HG03571 (cell line): Measurements from ENCODE around the gene TRIAP1.

Source experiments
- ATAC-seq: cut with Tn5 transposase; IDR thresholded peaks from one replicate; pipeline ENCODE4 v1.9.1; 2021; ENCODE audit not compliant: unreplicated experiment

Gene TRIAP1

DNA sequence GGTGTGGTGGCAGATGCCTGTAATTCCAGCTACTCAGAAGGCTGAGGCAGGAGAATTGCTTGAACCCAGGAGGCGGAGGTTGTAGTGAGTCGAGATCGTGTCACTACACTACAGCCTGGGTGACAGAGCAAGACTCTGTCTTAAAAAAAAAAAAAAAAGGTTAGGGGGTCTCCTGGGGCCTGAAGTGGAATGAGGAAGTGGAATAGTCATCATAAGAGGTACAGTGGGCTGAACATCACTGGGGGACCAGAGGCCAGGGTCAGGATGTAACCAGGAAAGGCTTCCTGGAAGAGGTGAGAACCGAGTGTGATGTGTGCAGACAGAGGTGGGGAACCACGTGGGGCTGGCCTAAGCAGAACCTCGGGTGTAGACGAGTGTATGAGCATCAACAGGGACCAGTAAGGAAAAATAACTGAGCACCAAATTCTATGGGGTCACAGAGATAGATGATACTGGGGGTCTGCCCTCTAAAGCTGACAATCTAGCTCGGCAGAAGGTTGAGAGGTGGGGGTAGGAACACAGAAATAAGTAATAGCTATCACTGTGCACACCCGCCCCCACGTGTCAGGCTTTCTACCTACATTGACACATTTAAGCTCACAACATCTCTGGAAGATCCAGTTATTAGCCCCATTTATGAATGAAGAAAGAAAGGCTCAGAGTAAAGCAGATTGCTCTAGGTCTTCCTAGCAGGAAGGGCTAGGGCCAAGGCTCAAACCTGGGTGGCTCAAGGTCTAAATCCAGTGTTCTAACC is 13.2 kb downstream of the TRIAP1 start:
- no peak for ATAC-seq

DNA sequence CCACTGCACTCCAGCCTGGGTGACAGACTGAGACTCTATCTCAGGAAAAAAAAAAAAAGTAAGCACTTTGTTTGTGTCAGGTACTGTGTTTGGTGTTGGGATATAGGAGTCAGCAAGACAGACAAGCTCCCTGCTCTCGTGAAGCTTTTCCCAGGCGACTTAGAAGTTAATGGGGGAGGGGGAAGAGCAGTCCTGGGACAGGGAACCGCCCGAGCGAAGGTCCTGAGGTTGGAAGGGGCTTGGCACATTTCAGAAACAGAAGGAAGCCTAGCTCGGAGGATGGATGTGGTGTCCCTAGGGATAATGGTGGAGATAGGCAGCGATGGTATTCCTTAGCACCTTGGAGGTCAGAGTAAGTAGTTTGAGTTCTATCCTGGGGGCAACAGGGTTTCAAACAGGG is 16.8 kb downstream of the TRIAP1 start:
- no peak for ATAC-seq

DNA sequence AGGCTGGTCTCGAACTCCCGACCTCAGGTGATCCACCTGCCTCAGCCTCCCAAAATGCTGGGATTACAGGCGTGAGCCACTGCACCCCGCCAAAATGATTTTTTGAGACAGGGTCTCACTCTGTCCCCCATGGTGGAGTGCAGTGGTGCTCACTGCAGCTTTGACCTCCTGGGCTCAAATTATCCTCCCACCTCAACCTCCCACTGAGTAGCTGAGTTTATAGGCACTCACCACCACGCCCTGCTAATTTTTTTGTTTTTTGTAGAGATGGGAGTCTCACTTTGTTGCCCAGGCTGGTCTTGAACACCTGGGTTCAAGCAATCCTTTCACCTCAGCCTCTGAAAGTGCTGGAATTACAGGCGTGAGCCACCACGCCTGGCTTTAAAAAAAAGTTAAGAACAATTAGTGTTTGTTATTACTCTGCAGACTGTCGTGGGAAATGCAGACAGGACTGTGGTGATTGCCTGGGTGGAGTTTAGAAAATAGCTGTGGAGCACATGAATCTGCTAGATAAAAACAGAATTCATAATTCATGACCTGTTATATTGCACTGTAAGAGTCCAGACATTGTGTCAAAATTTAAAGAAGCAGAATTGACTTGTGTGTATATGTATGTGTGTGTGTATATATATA is 17.5 kb downstream of the TRIAP1 start:
- ATAC-seq: no peak

DNA sequence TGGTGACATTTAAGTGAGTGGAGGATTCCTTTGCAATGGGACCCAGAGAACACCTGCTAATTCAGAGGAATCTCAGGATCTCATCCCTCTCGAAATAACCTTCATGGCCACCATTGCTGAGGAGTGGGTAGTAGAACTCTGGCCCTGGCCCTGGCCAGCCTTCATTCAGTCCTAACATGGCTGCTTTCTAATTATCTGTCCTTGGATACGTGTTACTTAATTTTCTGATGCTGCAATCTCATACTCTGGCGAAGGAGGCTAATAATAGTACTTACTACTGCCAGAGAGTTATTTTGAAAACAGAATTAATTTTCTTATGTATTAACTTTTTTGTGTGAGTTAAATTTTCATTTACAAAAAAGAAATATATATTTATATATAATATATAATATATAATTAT is 20.4 kb downstream of the TRIAP1 start:
- ATAC-seq: no peak

DNA sequence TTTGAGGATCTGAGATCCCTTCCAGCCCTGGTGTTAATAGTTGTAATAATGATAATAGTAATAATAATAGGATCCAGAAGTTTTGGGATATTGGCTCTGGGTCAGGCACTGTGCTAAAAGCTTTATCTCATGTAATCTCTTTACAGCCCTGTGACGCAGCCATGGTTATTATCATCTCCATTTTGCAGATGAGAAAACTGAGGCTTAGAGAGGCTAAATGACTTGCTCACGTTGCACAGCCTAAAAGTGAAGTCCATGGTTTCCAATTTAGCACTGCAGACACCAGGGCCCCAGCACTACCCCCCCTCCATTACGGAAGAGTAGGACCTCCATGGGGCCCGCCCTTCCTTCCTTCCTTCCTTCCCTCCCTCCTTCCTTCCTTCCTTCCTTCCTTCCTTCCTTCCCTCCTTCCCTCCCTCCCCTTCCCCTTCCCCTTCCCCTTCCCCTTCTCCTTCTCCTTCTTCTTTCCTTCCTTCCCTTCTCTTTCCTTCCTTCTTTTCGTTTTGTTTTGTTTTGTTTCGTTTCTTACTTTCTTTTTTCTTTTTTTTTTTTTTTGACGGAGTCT is 23.2 kb downstream of the TRIAP1 start:
- no peak for ATAC-seq

DNA sequence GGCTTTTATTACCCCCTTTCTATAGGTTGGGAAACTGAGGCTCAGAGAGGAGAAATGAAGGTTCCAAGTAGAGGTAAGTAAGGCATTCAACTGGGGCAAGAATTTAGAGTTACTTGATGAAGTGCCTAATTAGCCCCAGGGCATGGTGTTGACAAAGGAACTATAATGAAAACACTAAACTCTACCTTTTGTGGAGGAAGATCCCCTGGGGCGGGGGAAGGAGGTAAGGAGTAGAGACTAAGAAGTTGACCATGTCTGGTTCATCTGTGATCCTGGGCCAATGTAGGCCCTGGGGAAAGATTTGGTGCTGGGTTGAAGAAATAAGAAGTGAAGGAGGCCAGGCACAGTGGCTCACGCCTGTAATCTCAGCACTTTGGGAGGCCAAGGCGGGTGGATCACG is 24.5 kb downstream of the TRIAP1 start:
- no peak for ATAC-seq

DNA sequence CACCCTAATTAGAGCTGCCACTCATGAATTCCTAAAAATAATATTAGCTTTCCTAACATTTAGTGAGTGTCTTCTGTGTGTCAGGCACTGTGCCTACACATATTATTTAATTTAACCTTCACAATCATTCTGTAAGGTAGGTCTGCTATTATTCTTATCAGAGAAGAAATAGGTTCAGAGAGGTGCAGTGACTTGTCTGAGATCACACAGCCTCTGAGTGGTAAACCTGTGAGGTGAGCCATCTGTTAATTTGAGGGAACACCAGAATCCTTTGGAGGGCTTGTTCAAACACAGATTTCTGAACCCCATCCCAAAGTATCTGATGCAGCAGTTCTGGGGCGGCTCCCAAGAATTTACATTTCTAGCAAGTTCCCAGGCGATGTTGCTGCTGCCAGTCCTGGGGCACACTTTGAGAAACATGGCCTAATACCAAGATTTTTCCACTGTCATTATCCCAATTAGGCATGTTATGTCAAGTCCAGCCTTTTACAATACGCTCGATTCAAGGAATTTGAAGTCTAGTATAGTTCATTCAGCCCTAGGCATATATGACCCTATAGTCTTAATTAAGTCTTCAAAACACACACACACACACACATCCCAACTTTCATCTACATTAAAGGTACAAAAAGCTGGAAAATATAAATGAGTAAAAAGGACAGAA is 28.1 kb downstream of the TRIAP1 start:
- ATAC-seq: no peak

DNA sequence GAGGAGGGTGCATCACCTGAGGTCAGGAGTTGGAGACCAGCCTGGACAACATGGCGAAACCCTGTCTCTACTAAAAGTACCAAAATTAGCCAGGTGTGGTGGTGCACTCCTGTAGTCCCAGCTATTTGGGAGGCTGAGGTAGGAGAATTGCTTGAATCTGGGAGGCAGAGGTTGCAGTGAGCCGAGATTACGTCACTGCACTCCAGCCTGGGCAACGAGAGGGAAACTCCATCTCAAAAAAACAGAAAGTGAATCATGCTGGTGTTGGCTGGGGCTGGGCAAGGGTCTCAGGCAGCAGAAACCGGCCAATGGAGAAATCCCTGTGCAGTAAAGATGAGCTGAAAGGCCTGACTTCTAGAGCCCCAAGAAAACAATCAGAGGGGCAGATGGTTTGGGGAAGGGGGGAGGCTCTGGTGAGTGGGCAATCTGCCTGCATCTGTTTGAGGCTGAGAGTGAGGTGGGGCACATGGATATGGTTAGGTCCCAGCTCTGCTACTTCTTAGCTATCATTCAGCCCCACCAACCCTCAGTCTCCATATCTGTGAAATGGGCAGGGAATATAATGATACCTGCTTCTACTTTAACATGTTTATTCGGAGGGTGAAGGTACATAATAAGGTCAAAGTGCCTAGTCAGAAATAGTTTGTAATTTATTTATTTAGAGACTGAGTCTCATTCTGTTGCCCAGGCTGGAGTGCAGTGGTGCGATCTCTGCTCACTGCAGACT is 29.5 kb downstream of the TRIAP1 start:
- ATAC-seq: no peak

DNA sequence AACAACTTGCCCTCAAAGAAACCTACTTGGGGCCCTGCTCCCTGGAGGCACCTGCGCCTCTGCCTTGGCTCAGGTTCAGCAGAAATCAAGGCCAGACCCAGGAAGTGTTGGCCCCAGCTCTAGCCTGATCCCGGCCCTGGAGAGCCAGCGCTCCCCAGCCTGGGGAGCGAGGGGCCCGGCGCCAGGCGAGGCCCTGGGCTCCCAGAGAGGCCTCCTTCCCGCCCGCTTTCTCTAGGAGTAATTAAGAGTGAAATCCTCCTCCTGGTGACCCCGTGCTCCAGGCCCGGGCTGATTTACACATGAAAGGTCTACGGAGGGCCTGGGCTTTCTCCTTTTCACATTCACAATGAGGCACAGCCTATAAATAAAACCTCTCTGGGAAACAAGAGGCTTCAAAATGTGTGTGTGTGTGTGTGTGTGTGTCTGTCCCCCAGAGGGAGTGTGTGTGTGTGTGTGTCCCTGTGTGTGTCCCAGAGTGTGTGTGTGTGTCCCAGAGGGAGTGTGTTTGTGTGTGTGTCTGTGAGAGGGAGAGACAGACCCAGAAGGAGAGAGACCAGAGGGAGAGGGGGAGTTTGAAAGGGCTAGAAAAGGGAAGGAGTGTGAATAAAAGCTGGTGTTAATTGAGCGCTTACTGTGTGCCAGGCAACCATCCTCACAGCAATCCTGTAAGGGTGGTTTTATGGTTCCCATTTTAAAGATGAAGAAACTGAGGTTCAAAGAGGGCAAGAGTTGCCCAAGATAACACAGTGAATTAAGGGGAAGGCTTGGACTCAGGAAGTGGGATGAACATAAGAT is 32.1 kb downstream of the TRIAP1 start:
- ATAC-seq: no peak

DNA sequence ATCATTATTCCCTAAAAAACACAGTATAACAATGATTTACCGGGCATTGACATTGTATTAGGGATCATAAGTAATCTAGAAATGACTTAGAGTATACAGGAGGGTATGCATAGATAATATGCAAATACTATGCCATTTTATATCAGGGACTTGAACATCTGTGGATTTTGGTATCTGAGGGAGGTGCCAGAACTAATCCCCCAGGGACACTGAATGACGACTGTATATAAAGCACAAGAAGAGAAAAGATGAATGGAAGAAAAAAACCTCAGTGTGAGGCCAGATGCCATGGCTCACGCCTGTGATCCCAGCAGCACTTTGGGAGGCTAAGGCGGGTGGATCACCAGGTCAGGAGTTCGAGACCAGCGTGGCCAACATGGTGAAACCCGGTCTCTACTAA is 33.8 kb downstream of the TRIAP1 start:
- ATAC-seq: no peak

DNA sequence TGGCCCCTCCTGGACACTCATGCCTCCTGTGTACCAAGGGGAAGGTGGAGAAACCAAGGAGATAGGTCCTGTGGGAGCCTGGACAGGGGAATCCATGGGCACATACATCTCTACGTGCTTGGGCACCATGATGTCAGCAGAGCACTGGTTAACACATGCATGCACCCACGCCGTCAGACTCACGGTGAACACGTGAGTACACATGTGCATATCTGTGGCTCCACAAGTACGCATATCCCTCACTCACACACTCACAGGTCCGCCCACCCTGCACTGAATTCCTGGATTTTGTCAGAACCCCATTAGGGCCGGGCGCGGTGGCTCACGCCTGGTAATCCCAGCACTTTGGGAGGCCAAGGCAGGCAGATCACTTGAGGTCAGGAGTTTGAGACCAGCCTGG is 37.4 kb downstream of the TRIAP1 start:
- ATAC-seq: no peak

DNA sequence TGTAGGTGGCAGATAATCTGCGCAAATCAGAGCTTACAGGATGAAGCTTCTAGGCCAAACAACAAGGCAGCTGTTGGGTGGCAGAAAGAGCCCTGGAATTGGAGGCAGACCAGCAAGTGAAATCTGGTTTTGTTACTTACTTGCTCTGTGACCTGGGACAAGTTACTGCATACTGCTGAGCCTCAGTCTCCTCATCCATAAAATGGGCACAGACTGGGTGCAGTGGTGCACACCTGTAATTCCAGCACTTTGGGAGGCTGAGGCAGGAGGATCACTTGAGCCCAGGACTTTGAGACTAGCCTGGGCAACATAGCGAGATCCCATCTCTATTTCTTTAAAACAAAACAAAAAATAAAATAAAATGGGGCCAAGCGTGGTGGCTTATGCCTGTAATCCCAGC is 39.6 kb downstream of the TRIAP1 start:
- no peak for ATAC-seq

DNA sequence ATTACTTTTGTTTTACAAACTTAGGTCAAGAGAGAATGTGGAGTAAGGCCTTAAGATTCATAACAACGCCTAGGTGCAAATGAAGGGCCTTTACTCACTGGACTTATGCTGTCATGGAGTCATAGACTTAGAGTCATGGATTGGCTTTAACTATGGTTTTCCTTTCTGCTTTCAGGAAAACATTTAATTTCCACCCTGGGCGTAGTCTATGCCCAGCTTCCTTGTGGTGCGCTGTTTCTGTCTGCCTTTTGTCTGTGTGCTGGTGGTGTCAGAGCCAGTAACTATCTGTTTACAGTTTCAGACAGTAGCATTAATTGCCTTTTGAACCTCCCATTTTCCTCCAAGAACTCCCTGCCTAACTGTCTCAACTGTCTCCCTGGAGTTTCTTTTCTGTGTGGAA is 40.1 kb downstream of the TRIAP1 start:
- ATAC-seq: no peak

DNA sequence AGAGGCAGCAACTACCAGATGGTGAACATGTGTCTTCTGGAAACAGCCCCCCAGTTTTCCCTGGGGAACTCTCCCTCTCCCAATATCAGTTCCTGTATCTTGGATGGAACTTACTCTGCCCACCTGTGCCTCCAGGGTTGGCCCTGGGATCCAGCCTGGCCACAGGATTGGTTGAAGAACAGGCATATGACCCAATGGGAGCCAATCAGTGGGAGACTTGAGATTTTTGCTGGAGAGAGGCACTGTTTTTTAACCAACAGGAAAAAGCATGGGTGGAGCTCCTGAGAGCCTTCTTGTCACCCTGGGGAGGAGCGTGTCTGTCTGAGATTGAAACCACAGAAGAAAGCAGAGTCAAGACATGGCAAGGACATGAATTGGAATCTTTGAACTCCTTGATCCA is 41.9 kb downstream of the TRIAP1 start:
- no peak for ATAC-seq

DNA sequence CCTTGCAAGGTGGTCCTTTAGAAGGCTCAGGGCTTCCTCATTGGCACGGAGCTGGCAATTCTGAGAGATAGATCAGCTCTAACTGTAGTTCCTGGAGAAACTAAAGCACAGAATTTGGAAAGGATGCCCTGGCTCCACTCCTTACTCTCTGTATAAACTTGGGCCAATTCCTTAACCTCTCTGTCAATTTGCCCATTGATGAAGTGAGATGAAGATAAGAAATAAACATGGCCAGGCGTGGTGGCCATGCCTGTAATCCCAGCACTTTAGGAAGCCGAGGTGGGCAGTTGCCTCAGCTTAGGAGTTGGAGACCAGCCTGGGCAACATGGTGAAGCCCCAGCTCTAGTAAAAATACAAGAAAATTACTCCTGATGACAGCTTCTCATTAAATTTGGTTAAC is 42.3 kb downstream of the TRIAP1 start:
- ATAC-seq: no peak

DNA sequence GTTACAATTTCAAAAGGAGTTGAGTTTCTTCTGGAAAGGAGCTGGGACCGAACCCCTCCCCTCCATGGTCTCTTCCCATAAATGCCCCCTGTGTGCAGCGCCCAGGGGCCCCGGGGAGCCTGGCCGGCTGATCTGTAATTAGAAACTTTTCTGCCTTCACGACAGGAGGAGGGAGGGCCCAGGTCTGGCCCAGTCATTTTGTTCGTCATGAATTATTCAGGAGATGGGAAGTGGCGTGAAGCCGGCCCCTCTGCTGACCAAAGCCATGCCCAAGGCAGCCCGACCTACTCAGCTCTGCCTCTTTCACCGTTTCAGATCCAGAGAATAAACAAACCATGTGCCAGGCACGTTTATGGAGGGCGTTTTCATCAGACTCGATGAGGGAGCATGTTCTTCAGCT is 44.0 kb downstream of the TRIAP1 start:
- ATAC-seq: no peak

DNA sequence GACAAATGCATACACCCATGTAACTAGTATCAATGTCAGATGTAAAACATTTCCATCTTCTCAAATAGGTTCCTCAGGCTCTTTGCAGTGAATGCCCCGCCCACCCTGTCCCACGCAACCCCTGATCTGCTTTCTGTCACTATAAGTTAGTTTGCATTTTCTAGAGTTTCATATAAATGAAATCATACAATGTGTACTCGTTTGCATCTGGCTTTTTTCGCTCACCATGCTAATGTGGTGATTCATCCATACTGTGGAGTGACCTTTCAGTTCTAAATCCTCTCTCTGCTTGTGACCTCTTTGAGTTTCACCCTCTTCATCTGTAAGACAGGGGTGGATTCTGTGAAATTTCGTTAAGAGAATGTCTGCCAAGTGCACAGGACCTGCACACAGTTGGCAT is 46.7 kb downstream of the TRIAP1 start:
- ATAC-seq: no peak

DNA sequence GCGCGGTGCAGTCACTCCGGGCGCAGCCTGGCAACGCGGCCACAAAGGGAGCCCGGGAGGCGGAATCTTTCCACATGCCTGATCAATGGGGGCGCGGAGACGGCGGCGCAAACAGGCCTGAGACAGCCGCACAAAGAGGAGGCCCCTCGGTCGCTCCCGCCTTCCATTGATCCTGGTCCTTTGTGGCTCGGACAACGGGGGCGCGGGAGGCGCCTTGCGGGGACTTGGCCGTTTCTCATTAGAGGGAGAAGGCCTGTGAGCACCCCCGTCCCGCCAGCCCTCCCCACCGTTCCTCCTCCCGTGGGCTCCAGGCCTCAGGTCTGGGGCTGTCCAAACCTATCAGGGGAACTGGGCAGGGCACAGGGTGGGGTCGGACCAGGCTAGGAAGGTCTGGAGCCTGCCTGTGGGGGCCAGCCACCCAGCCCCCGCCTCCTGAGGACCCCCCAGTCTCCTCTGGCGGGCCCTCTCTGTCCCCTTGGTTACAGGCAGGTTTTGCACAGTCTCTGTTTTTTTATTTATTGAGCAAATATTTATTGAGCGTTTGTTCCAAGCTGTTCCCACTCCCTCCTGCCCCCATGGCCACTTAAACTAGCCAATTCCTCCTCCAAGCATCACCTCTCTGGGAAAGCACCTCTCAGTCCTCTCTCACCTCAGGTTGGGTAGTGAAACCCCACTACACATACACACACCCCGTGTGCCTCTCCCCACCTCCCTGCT is 48.2 kb downstream of the TRIAP1 start:
- no peak for ATAC-seq

DNA sequence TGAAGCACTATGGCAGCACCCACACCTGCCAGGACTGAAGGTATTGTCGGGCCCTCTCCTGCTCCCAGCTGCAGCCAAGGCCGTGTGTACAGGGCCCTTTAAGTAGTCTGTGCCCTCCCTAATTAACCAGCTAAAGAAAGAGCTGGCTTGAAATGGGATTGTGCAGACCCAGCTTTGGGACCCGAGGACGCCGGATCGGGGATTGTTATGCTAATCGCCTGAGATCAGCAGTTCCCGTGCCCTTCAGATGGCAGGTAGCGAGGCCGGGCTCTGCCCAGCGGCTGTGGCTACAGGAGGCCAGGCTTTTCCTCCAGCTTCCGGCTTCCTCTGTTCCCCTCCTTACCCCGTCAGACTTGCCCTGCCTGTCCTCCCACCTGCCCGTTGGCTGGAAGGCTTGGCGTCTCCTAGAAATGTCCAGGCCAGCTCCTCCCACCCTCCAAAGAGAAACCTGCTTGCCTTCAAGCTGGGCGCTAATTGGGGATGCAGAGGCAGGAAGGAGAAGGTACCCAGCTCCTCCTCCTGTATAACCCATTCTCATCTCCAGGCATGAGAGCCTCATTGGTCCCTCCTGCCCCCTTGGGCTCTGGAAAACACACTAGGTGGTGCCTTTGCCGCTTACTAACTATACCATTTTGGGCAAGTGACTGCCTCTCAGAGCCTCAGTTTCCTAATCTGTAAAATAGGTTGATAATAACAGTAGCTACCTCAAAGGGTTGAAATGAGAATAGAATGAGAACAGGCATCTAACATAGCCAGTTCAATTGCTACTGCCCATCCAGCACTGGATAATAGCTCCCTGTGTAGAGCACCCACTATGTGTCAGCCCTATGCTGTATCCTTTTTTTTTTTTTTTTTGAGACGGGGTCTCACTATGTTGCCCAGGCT is 51.5 kb downstream of the TRIAP1 start:
- ATAC-seq: no peak
